ENCODE results near the gene KCNIP4.

DNA sequence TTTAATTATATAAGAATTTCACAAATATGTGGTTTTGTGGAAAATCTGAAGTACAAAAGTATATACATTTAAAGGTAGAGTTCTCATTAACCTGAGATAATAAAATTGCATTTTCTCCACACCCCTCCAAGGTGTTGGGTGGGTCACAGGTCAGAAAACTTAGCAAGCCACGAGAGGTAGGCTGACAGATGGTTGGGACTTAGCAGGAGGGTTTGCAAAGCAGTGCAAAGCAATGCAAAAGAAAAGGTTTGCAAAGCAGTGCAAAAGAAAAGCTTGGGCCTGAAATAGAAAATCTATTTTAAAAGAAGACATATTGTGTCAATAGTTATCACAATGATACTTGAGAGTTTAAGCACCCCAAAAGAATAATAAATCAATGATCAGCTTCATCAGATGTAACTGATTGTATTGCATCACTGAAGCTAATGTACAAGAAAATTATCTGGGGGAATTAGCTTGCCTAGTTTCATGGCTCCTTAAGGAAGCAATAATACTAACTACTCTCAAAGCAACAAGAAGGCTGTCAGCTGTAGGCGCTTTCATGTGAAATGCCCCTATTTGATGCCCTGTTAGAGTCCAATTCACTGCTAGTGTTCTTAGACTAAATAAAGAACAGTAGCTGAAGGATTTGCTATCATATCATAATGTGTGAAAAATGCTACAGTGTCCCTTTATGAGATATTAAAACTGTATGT, 319.5 kb downstream of the KCNIP4 start:
- TF ChIP-seq EZH2 (IDR thresholded peaks at IDR 0.05; ENCODE audit: insufficient read depth, poor library complexity, severe bottlenecking) (no peak), EZH2phosphoT487 (IDR thresholded peaks at IDR 0.05; ENCODE audit: insufficient read depth, low read depth) (no peak)

Data from GM23248 (cell line).